ENCODE data around the gene SPACA7.

Gene SPACA7

GRCh38 chr13:112376050-112376681 lies at the start of gene SPACA7:
Gene SPACA7, plus strand, starts transcription at chr13:112376355. Its CDS starts 31 bp downstream, at chr13:112376386.
- DNase-seq (ENCODE audit: low read depth in 2 of 2) = no peak

GRCh38 chr13:112326821-112327370 lies 49.3 kb upstream of the SPACA7 start:
- DNase-seq (ENCODE audit: low read depth in 2 of 2) = no peak

GRCh38 chr13:112328936-112329335 lies 47.2 kb upstream of the SPACA7 start:
- DNase-seq (ENCODE audit: low read depth in 2 of 2) = no peak

- no peak for DNase-seq (ENCODE audit: low read depth in 2 of 2)
Measured at GRCh38 chr13:112329376-112329775, 46.8 kb upstream of the SPACA7 start.

GRCh38 chr13:112330066-112330465 lies 46.1 kb upstream of the SPACA7 start:
- no peak for DNase-seq (ENCODE audit: low read depth in 2 of 2)

GRCh38 chr13:112330479-112331381 lies 45.4 kb upstream of the SPACA7 start:
- DNase-seq (ENCODE audit: low read depth in 2 of 2) = no peak

GRCh38 chr13:112331675-112332074 lies 44.5 kb upstream of the SPACA7 start:
- DNase-seq (ENCODE audit: low read depth in 2 of 2) = no peak

- DNase-seq (ENCODE audit: low read depth in 2 of 2) = no peak
Measured at GRCh38 chr13:112332727-112333126, 43.4 kb upstream of the SPACA7 start.

- no peak for DNase-seq (ENCODE audit: low read depth in 2 of 2)
Measured at GRCh38 chr13:112333756-112334543, 42.2 kb upstream of the SPACA7 start.

GRCh38 chr13:112335135-112335534 lies 41.0 kb upstream of the SPACA7 start:
- no peak for DNase-seq (ENCODE audit: low read depth in 2 of 2)

GRCh38 chr13:112341446-112341845 lies 34.7 kb upstream of the SPACA7 start:
- DNase-seq (ENCODE audit: low read depth in 2 of 2) = no peak

- no peak for DNase-seq (ENCODE audit: low read depth in 2 of 2)
Measured at GRCh38 chr13:112341976-112342735, 34.0 kb upstream of the SPACA7 start.

- no peak for DNase-seq (ENCODE audit: low read depth in 2 of 2)
Measured at GRCh38 chr13:112342841-112343361, 33.3 kb upstream of the SPACA7 start.

- no peak for DNase-seq (ENCODE audit: low read depth in 2 of 2)
Measured at GRCh38 chr13:112343591-112343990, 32.6 kb upstream of the SPACA7 start.

- no peak for DNase-seq (ENCODE audit: low read depth in 2 of 2)
Measured at GRCh38 chr13:112345826-112346172, 30.4 kb upstream of the SPACA7 start.

- no peak for DNase-seq (ENCODE audit: low read depth in 2 of 2)
Measured at GRCh38 chr13:112346173-112346898, 29.8 kb upstream of the SPACA7 start.

- DNase-seq (ENCODE audit: low read depth in 2 of 2) = no peak
Measured at GRCh38 chr13:112346899-112347229, 29.3 kb upstream of the SPACA7 start.

GRCh38 chr13:112347986-112348385 lies 28.2 kb upstream of the SPACA7 start:
- DNase-seq (ENCODE audit: low read depth in 2 of 2) = no peak

- no peak for DNase-seq (ENCODE audit: low read depth in 2 of 2)
Measured at GRCh38 chr13:112348642-112349345, 27.4 kb upstream of the SPACA7 start.

GRCh38 chr13:112349681-112350080 lies 26.5 kb upstream of the SPACA7 start:
- no peak for DNase-seq (ENCODE audit: low read depth in 2 of 2)
